Fibroblast of mammary gland (primary cell): ENCODE measurements around the gene EEA1.

Experiments
- DNase-seq: peaks from one replicate; pipeline ENCODE4 v3.0.0-alpha.2; 2010; ENCODE audit warnings: low read depth
- H3K4me3 ChIP-seq: 2 replicates; pipeline ENCODE4 v1.5.1; 2011; ENCODE audit warnings: low read depth, mild to moderate bottlenecking, low read length, moderate library complexity; ENCODE audit not compliant: control insufficient read depth
- CTCF ChIP-seq: conservative IDR thresholded peaks from 2 replicates; pipeline ENCODE4 v1.5.1; 2011; ENCODE audit warnings: low read depth, low read length, inconsistent platforms; ENCODE audit not compliant: control insufficient read depth, insufficient read depth

EEA1 gene

GRCh38 chr12:92938638-92939037 lies 9.5 kb upstream of the EEA1 start:
- H3K4me3 ChIP-seq = no peak overlapping the region
- no peak for DNase-seq
- TF ChIP-seq CTCF = no peak

GRCh38 chr12:92938018-92938417 lies 8.9 kb upstream of the EEA1 start:
- H3K4me3 ChIP-seq = no peak overlapping the region
- no peak for TF ChIP-seq CTCF
- no peak for DNase-seq

- H3K4me3 ChIP-seq = no peak overlapping the region
- no peak for TF ChIP-seq CTCF
- DNase-seq = no peak
These were observed 4.5 kb upstream of the EEA1 start for GRCh38 chr12:92933606-92934005.

- no peak overlapping the region for H3K4me3 ChIP-seq
- TF ChIP-seq CTCF = no peak
These were observed 1.3 kb upstream of the EEA1 start for GRCh38 chr12:92930421-92930820.

GRCh38 chr12:92929983-92930382 lies 888 bp upstream of the EEA1 start:
- DNase-seq = peak; percentile 12
- H3K4me3 ChIP-seq = peak overlapping the region; percentile 67
- no peak for TF ChIP-seq CTCF

More at GRCh38 chr12:92930421-92930820, 1.3 kb upstream of the EEA1 start:
- DNase-seq = peak; percentile 14

GRCh38 chr12:92928421-92928961 lies 604 bp downstream of the EEA1 start:
- peak overlapping the region; percentile 73 for H3K4me3 ChIP-seq
- peak; percentile 17 for DNase-seq
- TF ChIP-seq CTCF = no peak
